ENCODE measurements around the gene RNF213.
A peak's percentile ranks its signal among the peaks of the same experiment; 100 is the strongest.
"Not testable (repeated sequence)": the region's sequence is repeated elsewhere in the genome, so short reads cannot be mapped to it uniquely, and the experiment has no call there.

The RNF213 gene

GRCh38 chr17:80408872-80409271, 148.2 kb downstream of the RNF213 start:
- no peak overlapping the region for H2AK5ac ChIP-seq (ENCODE audit: low read length)
- no peak overlapping the region for H2BK5ac ChIP-seq (ENCODE audit: low read depth, low read length, poor library complexity)
- H2BK120ac ChIP-seq (ENCODE audit: insufficient read depth, low read length, poor library complexity): no peak overlapping the region
- no peak overlapping the region for H3K27ac ChIP-seq (ENCODE audit: low read depth, low read length)
- H2BK12ac ChIP-seq (ENCODE audit: low read length): no peak overlapping the region
- H4K91ac ChIP-seq (ENCODE audit: low read depth, low read length): no peak overlapping the region
- H3K9me3 ChIP-seq (ENCODE audit: insufficient read depth, low read depth, low read length): no peaks in the 10 kb centered on the region
- no peak overlapping the region for H3K4ac ChIP-seq (ENCODE audit: low read depth, low read length)
- no peak overlapping the region for H3K4me2 ChIP-seq (ENCODE audit: low read length)
- no peak overlapping the region for H3K4me3 ChIP-seq (ENCODE audit: low read depth, low read length)
- no peaks in the 10 kb centered on the region for H3K36me3 ChIP-seq (ENCODE audit: control insufficient read depth in 1 of 2, insufficient read depth in 2 of 2, low read length in 2 of 2)
- no peaks in the 10 kb centered on the region for H3K4me1 ChIP-seq (ENCODE audit: control insufficient read depth in 1 of 2, insufficient read depth in 2 of 2, low read length in 2 of 2)
- H3K79me1 ChIP-seq (ENCODE audit: low read length): no peaks in the 10 kb centered on the region
- no peaks in the 10 kb centered on the region for H3K79me2 ChIP-seq (ENCODE audit: control insufficient read depth, insufficient read depth, low read length, poor library complexity)
- H3K23ac ChIP-seq (ENCODE audit: low read length): no peak overlapping the region
- no peak overlapping the region for H3K14ac ChIP-seq (ENCODE audit: low read length)
- H2AFZ ChIP-seq (ENCODE audit: insufficient read depth, low read length, poor library complexity): no peak overlapping the region
- no peak overlapping the region for H4K12ac ChIP-seq (ENCODE audit: low read depth, low read length)
- WGBS (ENCODE audit: extremely low coverage, insufficient coverage, insufficient read length): no CpG with 5 or more reads among the region's 6 CpGs
- DNase-seq: no peak
- H4K8ac ChIP-seq (ENCODE audit: low read depth, low read length): no peak overlapping the region
- no peaks in the 10 kb centered on the region for H3K27me3 ChIP-seq (ENCODE audit: insufficient read depth, low read length)
- no peak overlapping the region for H3K9ac ChIP-seq (ENCODE audit: low read length)
- H3K18ac ChIP-seq (ENCODE audit: low read length): no peak overlapping the region

- Histone ChIP-seq H3K27ac (ENCODE audit: low read depth, low read length) (no peak overlapping the region), H3K9me3 (ENCODE audit: insufficient read depth, low read depth, low read length) (no peaks in the 10 kb centered on the region), H3K79me2 (ENCODE audit: control insufficient read depth, insufficient read depth, low read length, poor library complexity) (no peaks in the 10 kb centered on the region), H3K36me3 (ENCODE audit: control insufficient read depth in 1 of 2, insufficient read depth in 2 of 2, low read length in 2 of 2) (no peaks in the 10 kb centered on the region), H4K91ac (ENCODE audit: low read depth, low read length) (no peak overlapping the region), H2BK12ac (ENCODE audit: low read length) (no peak overlapping the region), H3K18ac (ENCODE audit: low read length) (no peak overlapping the region), H4K12ac (ENCODE audit: low read depth, low read length) (no peak overlapping the region), H3K9ac (ENCODE audit: low read length) (no peak overlapping the region), H3K27me3 (ENCODE audit: insufficient read depth, low read length) (no peaks in the 10 kb centered on the region), H2BK5ac (ENCODE audit: low read depth, low read length, poor library complexity) (no peak overlapping the region), H3K14ac (ENCODE audit: low read length) (no peak overlapping the region), H3K4me2 (ENCODE audit: low read length) (no peak overlapping the region), H2AFZ (ENCODE audit: insufficient read depth, low read length, poor library complexity) (no peak overlapping the region), H4K8ac (ENCODE audit: low read depth, low read length) (no peak overlapping the region), H2BK120ac (ENCODE audit: insufficient read depth, low read length, poor library complexity) (no peak overlapping the region), H3K79me1 (ENCODE audit: low read length) (no peaks in the 10 kb centered on the region), H3K23ac (ENCODE audit: low read length) (no peak overlapping the region), H3K4me3 (ENCODE audit: low read depth, low read length) (no peak overlapping the region), H3K4me1 (ENCODE audit: control insufficient read depth in 1 of 2, insufficient read depth in 2 of 2, low read length in 2 of 2) (peaks cover 5% of the 10 kb centered on the region in 2 experiments), H3K4ac (ENCODE audit: low read depth, low read length) (no peak overlapping the region), H2AK5ac (ENCODE audit: low read length) (no peak overlapping the region)
- no peak for DNase-seq
- no CpG with 5 or more reads among the region's 13 CpGs for WGBS (ENCODE audit: extremely low coverage, insufficient coverage, insufficient read length)
These were observed 149.0 kb downstream of the RNF213 start for GRCh38 chr17:80409626-80410025.

DNA sequence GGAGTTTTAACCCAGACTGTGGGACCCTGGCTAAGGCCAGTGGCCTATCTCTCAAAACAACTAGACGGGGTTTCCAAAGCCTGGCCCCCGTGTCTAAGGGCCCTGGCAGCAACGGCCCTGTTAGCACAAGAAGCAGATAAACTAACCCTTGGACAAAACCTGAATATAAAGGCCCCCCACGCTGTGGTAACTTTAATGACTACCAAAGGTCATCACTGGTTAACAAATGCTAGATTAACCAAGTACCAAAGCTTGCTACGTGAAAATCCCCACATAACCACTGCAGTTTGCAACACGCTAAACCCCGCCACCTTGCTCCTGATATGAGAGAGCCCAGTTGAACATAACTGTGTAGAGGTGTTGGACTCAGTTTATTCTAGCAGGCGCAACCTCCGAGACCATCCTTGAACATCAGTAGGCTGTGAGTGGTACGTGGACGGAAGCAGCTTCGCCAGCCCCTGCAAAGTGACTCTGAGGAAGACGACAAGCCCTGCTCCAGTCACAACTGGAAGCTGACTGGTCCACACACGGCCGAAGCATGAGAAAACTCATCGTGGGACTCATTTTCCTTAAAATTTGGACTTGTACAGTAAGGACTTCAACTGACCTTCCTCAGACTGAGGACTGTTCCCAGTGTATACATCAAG, 149.9 kb downstream of the RNF213 start:
- H3K4me1 ChIP-seq (ENCODE audit: control insufficient read depth in 1 of 2, insufficient read depth in 2 of 2, low read length in 2 of 2); H3K14ac ChIP-seq (ENCODE audit: low read length); H3K9ac ChIP-seq (ENCODE audit: low read length); H3K4me3 ChIP-seq (ENCODE audit: low read depth, low read length); H4K91ac ChIP-seq (ENCODE audit: low read depth, low read length); H3K27me3 ChIP-seq (ENCODE audit: insufficient read depth, low read length); H3K4ac ChIP-seq (ENCODE audit: low read depth, low read length); H3K79me2 ChIP-seq (ENCODE audit: control insufficient read depth, insufficient read depth, low read length, poor library complexity); H3K27ac ChIP-seq (ENCODE audit: low read depth, low read length); H3K4me2 ChIP-seq (ENCODE audit: low read length); H2AFZ ChIP-seq (ENCODE audit: insufficient read depth, low read length, poor library complexity); H3K36me3 ChIP-seq (ENCODE audit: control insufficient read depth in 1 of 2, insufficient read depth in 2 of 2, low read length in 2 of 2); H2BK12ac ChIP-seq (ENCODE audit: low read length); H4K8ac ChIP-seq (ENCODE audit: low read depth, low read length); H3K23ac ChIP-seq (ENCODE audit: low read length); H3K79me1 ChIP-seq (ENCODE audit: low read length); H4K12ac ChIP-seq (ENCODE audit: low read depth, low read length); H3K18ac ChIP-seq (ENCODE audit: low read length); H2BK5ac ChIP-seq (ENCODE audit: low read depth, low read length, poor library complexity); H2AK5ac ChIP-seq (ENCODE audit: low read length); DNase-seq; H3K9me3 ChIP-seq (ENCODE audit: insufficient read depth, low read depth, low read length); H2BK120ac ChIP-seq (ENCODE audit: insufficient read depth, low read length, poor library complexity): not testable (repeated sequence)
- no CpG with 5 or more reads among the region's 16 CpGs for WGBS (ENCODE audit: extremely low coverage, insufficient coverage, insufficient read length)

DNA sequence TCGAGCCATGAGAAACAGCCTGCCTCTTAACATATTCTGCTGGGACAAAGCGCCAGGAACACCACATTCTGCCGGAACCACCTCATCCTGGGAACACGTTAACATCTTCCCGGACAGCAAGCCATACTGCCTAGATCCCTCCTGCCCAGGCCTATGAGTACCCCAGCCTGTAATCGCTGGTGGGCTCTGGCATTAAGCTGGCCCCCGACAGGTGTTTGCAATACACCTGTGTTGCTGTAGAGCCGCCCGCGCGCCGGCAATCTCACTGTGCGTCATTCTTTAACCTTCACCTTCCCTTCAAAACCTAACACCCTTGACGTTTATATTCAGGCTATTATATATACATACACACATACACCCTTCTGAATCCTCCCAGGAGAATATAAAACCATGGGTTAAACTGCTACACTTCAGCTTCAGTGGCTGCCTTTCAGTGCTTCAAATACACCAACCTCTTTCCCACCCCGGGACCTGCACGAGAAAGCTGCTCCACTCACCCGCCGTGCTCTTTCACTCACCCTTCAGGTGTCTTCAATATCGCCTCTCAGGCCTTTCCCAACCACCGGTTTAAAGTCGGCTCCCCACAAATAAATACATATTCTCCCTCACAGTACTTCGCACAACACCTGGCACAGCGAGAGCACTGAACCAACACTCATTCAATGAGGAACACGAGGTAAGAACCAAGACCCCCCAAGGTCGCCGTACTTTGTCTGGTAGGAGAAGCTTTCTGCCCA, 153.3 kb downstream of the RNF213 start:
- H3K14ac ChIP-seq (ENCODE audit: low read length): no peak overlapping the region
- H2AK5ac ChIP-seq (ENCODE audit: low read length): no peak overlapping the region
- no peaks in the 10 kb centered on the region for H3K9me3 ChIP-seq (ENCODE audit: insufficient read depth, low read depth, low read length)
- H3K18ac ChIP-seq (ENCODE audit: low read length): no peak overlapping the region
- peak in 1 of 2 donors; percentile 26 for DNase-seq
- no peaks in the 10 kb centered on the region for H3K27me3 ChIP-seq (ENCODE audit: insufficient read depth, low read length)
- no peak overlapping the region for H2BK12ac ChIP-seq (ENCODE audit: low read length)
- peaks cover 6% of the 10 kb centered on the region for H3K79me2 ChIP-seq (ENCODE audit: control insufficient read depth, insufficient read depth, low read length, poor library complexity)
- no peak overlapping the region for H2BK5ac ChIP-seq (ENCODE audit: low read depth, low read length, poor library complexity)
- no CpG with 5 or more reads among the region's 26 CpGs for WGBS (ENCODE audit: extremely low coverage, insufficient coverage, insufficient read length)
- H3K4me2 ChIP-seq (ENCODE audit: low read length): peak overlapping the region; percentile 100
- H3K9ac ChIP-seq (ENCODE audit: low read length): peak overlapping the region; percentile 80
- peaks cover 8% of the 10 kb centered on the region for H3K79me1 ChIP-seq (ENCODE audit: low read length)
- peak overlapping the region; percentile 93 for H3K4me3 ChIP-seq (ENCODE audit: low read depth, low read length)
- no peak overlapping the region for H2AFZ ChIP-seq (ENCODE audit: insufficient read depth, low read length, poor library complexity)
- no peak overlapping the region for H4K8ac ChIP-seq (ENCODE audit: low read depth, low read length)
- H2BK120ac ChIP-seq (ENCODE audit: insufficient read depth, low read length, poor library complexity): no peak overlapping the region
- no peak overlapping the region for H3K27ac ChIP-seq (ENCODE audit: low read depth, low read length)
- H4K12ac ChIP-seq (ENCODE audit: low read depth, low read length): no peak overlapping the region
- no peak overlapping the region for H4K91ac ChIP-seq (ENCODE audit: low read depth, low read length)
- no peak overlapping the region for H3K4ac ChIP-seq (ENCODE audit: low read depth, low read length)
- no peak overlapping the region for H3K23ac ChIP-seq (ENCODE audit: low read length)
- peaks cover 7 to 16% of the 10 kb centered on the region in 2 experiments for H3K36me3 ChIP-seq (ENCODE audit: control insufficient read depth in 1 of 2, insufficient read depth in 2 of 2, low read length in 2 of 2)
- H3K4me1 ChIP-seq (ENCODE audit: control insufficient read depth in 1 of 2, insufficient read depth in 2 of 2, low read length in 2 of 2): peaks cover 5 to 9% of the 10 kb centered on the region in 2 experiments
